Activated B cell treated with CpG ODN at 0.5 μM for 24 hours (primary cell): Measurements from ENCODE around the gene OXLD1. TPM values are rescaled to one million over a fixed set of nuclear protein-coding genes. Genes with fewer than 3 reads are reported as not detected.

ENCODE experiments used
- ATAC-seq: fragments of 200-7000 bp; cut with Tn5 transposase; one replicate; pipeline ENCODE4 v1.10.0; 2021; ENCODE audit warnings: low read depth, mild to moderate bottlenecking, moderate library complexity
- CTCF ChIA-PET: fragments of 350-600 bp; sonication (Branson Sonifier 250); formaldehyde crosslinking; loops from one replicate; lab custom pipeline; 2021; ENCODE audit warnings: antibody characterized with exemption; lab: Charles Lee
- POLR2A ChIA-PET: fragments of 350-600 bp; sonication (Branson Sonifier 250); formaldehyde crosslinking; loops from one replicate; lab custom pipeline; 2021; ENCODE audit warnings: antibody characterized with exemption; lab: Charles Lee
- DNase-seq: peaks from one replicate; pipeline ENCODE4 v3.0.0; 2022
- H3K27ac Mint-ChIP-seq: one replicate; pipeline ENCODE4 v1.8.0; 2020; ENCODE audit warnings: mixed read lengths
- H3K27me3 Mint-ChIP-seq: one replicate; pipeline ENCODE4 v1.8.0; 2021; ENCODE audit warnings: mixed read lengths
- H3K36me3 Mint-ChIP-seq: one replicate; pipeline ENCODE4 v1.8.0; 2021; ENCODE audit warnings: low read depth, mixed read lengths
- H3K4me1 Mint-ChIP-seq: one replicate; pipeline ENCODE4 v1.8.0; 2021; ENCODE audit warnings: mixed read lengths
- H3K4me3 Mint-ChIP-seq: one replicate; pipeline ENCODE4 v1.8.0; 2020; ENCODE audit warnings: mild to moderate bottlenecking, mixed read lengths
- H3K9me3 Mint-ChIP-seq: one replicate; pipeline ENCODE4 v1.8.0; 2020; ENCODE audit warnings: mixed read lengths
- CTCF ChIP-seq: fragments of 200-600 bp; IDR thresholded peaks from one replicate; pipeline ENCODE4 v1.8.0; 2022; ENCODE audit warnings: antibody characterized with exemption, mild to moderate bottlenecking
- intact Hi-C: fragments of 100-400 bp; cut with micrococcal nuclease; formaldehyde crosslinking; loops from one replicate; pipeline ENCODE4 v1.15.1; 2024
- total RNA-seq: library from RNA; stranded (reverse); gene quantifications from 2 replicates; pipeline ENCODE4 v1.2.3, GENCODE V29; 2022

Gene OXLD1
- total RNA-seq, 1 donor from 2014 or later = 37.3 TPM

- intact Hi-C loops = no loop called here
- Mint-ChIP-seq H3K4me3 (no peak overlapping the region), H3K27me3 (peaks cover 22% of the 10 kb centered on the region), H3K9me3 (no peaks in the 10 kb centered on the region), H3K36me3 (no peaks in the 10 kb centered on the region), H3K27ac (no peak overlapping the region), H3K4me1 (peaks cover 19% of the 10 kb centered on the region)
- CTCF ChIA-PET = no interaction called here
- no peak for TF ChIP-seq CTCF
- POLR2A ChIA-PET = no interaction called here
- no peak for DNase-seq
- no peak for ATAC-seq
Measured at GRCh38 chr17:81651692-81652091, 14.7 kb downstream of the OXLD1 start.

- Mint-ChIP-seq H3K4me1 (peaks cover 19% of the 10 kb centered on the region), H3K27ac (no peak overlapping the region), H3K27me3 (peaks cover 22% of the 10 kb centered on the region), H3K36me3 (no peaks in the 10 kb centered on the region), H3K4me3 (no peak overlapping the region), H3K9me3 (no peaks in the 10 kb centered on the region)
- ChIA-PET CTCF (no interaction called here), POLR2A (interaction anchor here (0.6 kb wide), 1 partner anchor 17 kb away, joined by 3 read pairs; no protein-coding TSS in a partner anchor)
- intact Hi-C loops = no loop called here
- TF ChIP-seq CTCF = no peak
- DNase-seq (no peak), ATAC-seq (no peak)
Measured at GRCh38 chr17:81650951-81651350, 15.5 kb downstream of the OXLD1 start.

GRCh38 chr17:81648707-81649085 is 17.7 kb downstream of the OXLD1 start:
- Mint-ChIP-seq H3K36me3 (no peaks in the 10 kb centered on the region), H3K27ac (no peak overlapping the region), H3K4me3 (no peak overlapping the region), H3K9me3 (no peaks in the 10 kb centered on the region), H3K27me3 (peaks cover 22% of the 10 kb centered on the region), H3K4me1 (peaks cover 13% of the 10 kb centered on the region)
- DNase-seq = no peak
- ChIA-PET CTCF (no interaction called here), POLR2A (no interaction called here)
- no peak for ATAC-seq
- intact Hi-C loops = no loop called here
- TF ChIP-seq CTCF = no peak

- Mint-ChIP-seq H3K9me3 (no peaks in the 10 kb centered on the region), H3K27me3 (peaks cover 19% of the 10 kb centered on the region)
- no peak for ATAC-seq
Measured at GRCh38 chr17:81648013-81648706, 18.2 kb downstream of the OXLD1 start.

More at GRCh38 chr17:81648013-81648706, 18.2 kb downstream of the OXLD1 start:
- no peaks in the 10 kb centered on the region for H3K36me3 Mint-ChIP-seq
- no peak overlapping the region for H3K4me3 Mint-ChIP-seq
- peaks cover 8% of the 10 kb centered on the region for H3K4me1 Mint-ChIP-seq
- ChIA-PET POLR2A (no interaction called here), CTCF (interaction anchor here (0.6 kb wide), 1 partner anchor 135 kb away, joined by 3 read pairs; the partner anchor contains the start of gene ACTG1)
- H3K27ac Mint-ChIP-seq = no peak overlapping the region
- intact Hi-C loops = no loop called here
- DNase-seq = no peak
- TF ChIP-seq CTCF = no peak
